H1 (cell line): ENCODE results near the gene SBNO2. TPM values are rescaled to one million over a fixed set of nuclear protein-coding genes. Genes with fewer than 3 reads are reported as not detected.

Experiments
- CTCF ChIA-PET: fragments of 300-600 bp; sonication (Branson Sonifier 250); formaldehyde crosslinking; loops from one replicate; lab custom pipeline; 2021; ENCODE audit not compliant: partially characterized antibody; lab: Charles Lee
- POLR2A ChIA-PET: fragments of 300-600 bp; sonication (Branson Sonifier 250); formaldehyde crosslinking; loops from one replicate; lab custom pipeline; 2021; ENCODE audit warnings: inconsistent platforms; ENCODE audit not compliant: partially characterized antibody; lab: Charles Lee
- DNase-seq, 2 experiments: peaks; one replicate each; pipeline versions ENCODE4 v3.0.0 to v3.0.0-alpha.2; 2010 to 2022; ENCODE audit warnings: low spot score in 2 of 2, low read depth in 1 of 2, mixed read lengths in 1 of 2
- FAIRE-seq: peaks from 2 replicates; lab custom pipeline; 2011; peaks lifted over from hg19 to GRCh38; lab: Jason Lieb, UNC
- H2AFZ ChIP-seq: 2 replicates; pipeline ENCODE4 v1.8.1; 2012; ENCODE audit warnings: low read length, inconsistent platforms
- H2AK5ac ChIP-seq: 2 replicates; pipeline ENCODE4 v1.6.1; 2013; ENCODE audit warnings: low read depth, low read length
- H2BK120ac ChIP-seq: replicated peaks from 2 replicates; pipeline ENCODE3; 2013; ENCODE audit warnings: low read depth, low read length, inconsistent platforms
- H2BK12ac ChIP-seq: 2 replicates; pipeline ENCODE4 v1.6.1; 2013; ENCODE audit warnings: low read depth, low read length
- H2BK15ac ChIP-seq: 2 replicates; pipeline ENCODE4 v1.6.1; 2013; ENCODE audit warnings: low read length
- H2BK20ac ChIP-seq: 2 replicates; pipeline ENCODE4 v1.6.1; 2013; ENCODE audit warnings: low read length
- H2BK5ac ChIP-seq: 2 replicates; pipeline ENCODE4 v1.6.1; 2013; ENCODE audit warnings: low read depth, low read length
- H3K14ac ChIP-seq: 2 replicates; pipeline ENCODE4 v1.6.1; 2013; ENCODE audit warnings: inconsistent platforms; ENCODE audit not compliant: insufficient read length
- H3K18ac ChIP-seq: 2 replicates; pipeline ENCODE4 v1.6.1; 2013; ENCODE audit warnings: low read length; ENCODE audit errors: extremely low read depth
- H3K23ac ChIP-seq: 2 replicates; pipeline ENCODE4 v1.6.1; 2013; ENCODE audit warnings: inconsistent platforms; ENCODE audit not compliant: insufficient read length
- H3K23me2 ChIP-seq: 2 replicates; pipeline ENCODE4 v1.6.1; 2013; ENCODE audit warnings: low read depth, low read length
- H3K27ac ChIP-seq: 2 replicates; pipeline ENCODE4 v1.6.1; 2011; ENCODE audit warnings: low read depth, low read length, inconsistent platforms
- H3K27me3 ChIP-seq, 4 experiments: replicated peaks in 1 of 4; 1 replicate in 1 of 4; 2 replicates in 3 of 4; pipeline versions ENCODE4 v1.6.1 to v1.8.1; 2011 to 2013; ENCODE audit warnings: low read length in 3 of 4, mild to moderate bottlenecking in 3 of 4, inconsistent platforms in 2 of 4, mixed read lengths in 2 of 4, moderate library complexity in 1 of 4; ENCODE audit not compliant: control insufficient read depth in 3 of 4, insufficient read depth in 3 of 4; ENCODE audit errors: extremely low read depth in 1 of 4
- H3K36me3 ChIP-seq, 4 experiments: 2 replicates each; pipeline versions ENCODE4 v1.6.1 to v1.8.1; 2011 to 2013; ENCODE audit warnings: mild to moderate bottlenecking in 4 of 4, low read length in 3 of 4, moderate library complexity in 2 of 4, control low read depth in 1 of 4, inconsistent platforms in 1 of 4; ENCODE audit not compliant: insufficient read depth in 4 of 4, control insufficient read depth in 2 of 4
- H3K4ac ChIP-seq: replicated peaks from 2 replicates; pipeline ENCODE3; 2013; ENCODE audit warnings: low read length, low read depth, mixed read lengths, inconsistent platforms; ENCODE audit not compliant: insufficient read length
- H3K4me1 ChIP-seq, 4 experiments: replicated peaks in 1 of 4; 1 replicate in 1 of 4; 2 replicates in 3 of 4; pipeline versions ENCODE4 v1.6.1 to v1.8.1; 2011 to 2013; ENCODE audit warnings: low read length in 3 of 4, inconsistent platforms in 2 of 4, mixed read lengths in 1 of 4; ENCODE audit not compliant: insufficient read depth in 4 of 4, control insufficient read depth in 3 of 4
- H3K4me2 ChIP-seq, 2 experiments: 2 replicates each; pipeline versions ENCODE4 v1.6.1 to v1.8.1; 2011 to 2013; ENCODE audit warnings: low read depth in 2 of 2, low read length in 2 of 2, control low read depth in 1 of 2, inconsistent platforms in 1 of 2, mild to moderate bottlenecking in 1 of 2; ENCODE audit not compliant: insufficient read depth in 1 of 2
- H3K4me3 ChIP-seq, 4 experiments: fragments of 200-600, 300-600 bp in 1 of 4; sonication (generic), shearing (Covaris generic), sonication (Bioruptor Twin) in 1 of 4; 2 replicates each; pipeline versions ENCODE4 v1.5.1 to v1.8.1; 2011 to 2016; ENCODE audit warnings: low read length in 4 of 4, low read depth in 3 of 4, control low read depth in 2 of 4, inconsistent platforms in 2 of 4, mild to moderate bottlenecking in 2 of 4, mixed read lengths in 1 of 4, moderate library complexity in 1 of 4; ENCODE audit not compliant: insufficient read depth in 2 of 4; ENCODE audit errors: extremely low read depth in 1 of 4
- H3K56ac ChIP-seq: replicated peaks from 2 replicates; pipeline ENCODE3; 2013; ENCODE audit warnings: low read depth, mild to moderate bottlenecking, mixed read lengths, low read length, inconsistent platforms; ENCODE audit not compliant: insufficient read length
- H3K79me1 ChIP-seq: 2 replicates; pipeline ENCODE4 v1.6.1; 2013; ENCODE audit warnings: low read depth, low read length, control low read depth
- H3K79me2 ChIP-seq, 2 experiments: 2 replicates each; pipeline versions ENCODE4 v1.6.1 to v1.8.1; 2012 to 2013; ENCODE audit warnings: low read length in 2 of 2, mild to moderate bottlenecking in 2 of 2, inconsistent platforms in 1 of 2; ENCODE audit not compliant: insufficient read depth in 2 of 2, control insufficient read depth in 1 of 2
- H3K9ac ChIP-seq, 4 experiments: replicated peaks in 1 of 4; 1 replicate in 1 of 4; 2 replicates in 3 of 4; pipeline versions ENCODE4 v1.6.1 to v1.8.1; 2011 to 2013; ENCODE audit warnings: low read depth in 3 of 4, low read length in 3 of 4, control low read depth in 2 of 4, mild to moderate bottlenecking in 2 of 4, moderate library complexity in 2 of 4, inconsistent platforms in 1 of 4; ENCODE audit errors: extremely low read depth in 1 of 4
- H3K9me3 ChIP-seq, 2 experiments: 2 replicates each; pipeline versions ENCODE4 v1.6.1 to v1.8.1; 2012 to 2013; ENCODE audit warnings: mild to moderate bottlenecking in 2 of 2, moderate library complexity in 2 of 2, control low read depth in 1 of 2, inconsistent platforms in 1 of 2, low read depth in 1 of 2, low read length in 1 of 2, mixed read lengths in 1 of 2; ENCODE audit not compliant: insufficient read depth in 2 of 2
- H4K20me1 ChIP-seq, 2 experiments: replicated peaks in 1 of 2; 2 replicates each; pipeline versions ENCODE3 to v1.8.1; 2011 to 2013; ENCODE audit warnings: inconsistent platforms in 2 of 2, low read length in 2 of 2, mild to moderate bottlenecking in 1 of 2; ENCODE audit not compliant: insufficient read depth in 2 of 2, control insufficient read depth in 1 of 2
- H4K5ac ChIP-seq: 2 replicates; pipeline ENCODE4 v1.6.1; 2013; ENCODE audit warnings: low read length, low read depth, mixed read lengths, inconsistent platforms; ENCODE audit not compliant: insufficient read length
- H4K8ac ChIP-seq: 2 replicates; pipeline ENCODE4 v1.8.0; 2013; ENCODE audit warnings: mild to moderate bottlenecking, moderate library complexity, low read length, inconsistent platforms; ENCODE audit not compliant: insufficient read depth; ENCODE audit errors: extremely low read depth
- H4K91ac ChIP-seq: replicated peaks from 2 replicates; pipeline ENCODE3; 2013; ENCODE audit warnings: low read length, mixed read lengths, inconsistent platforms; ENCODE audit not compliant: insufficient read length
- BACH1 ChIP-seq: IDR thresholded peaks from 2 replicates; pipeline ENCODE4 v1.6.1; 2012; ENCODE audit warnings: low read length, improper control_type of control experiment
- EGR1 ChIP-seq: IDR thresholded peaks from 2 replicates; pipeline ENCODE4 v1.6.1; 2011; ENCODE audit warnings: low read depth, low read length, borderline replicate concordance
- EP300 ChIP-seq, 2 experiments: IDR thresholded peaks; 1 replicate in 1 of 2; 2 replicates in 1 of 2; pipeline ENCODE4 v1.6.1; 2011 to 2012; ENCODE audit warnings: low read depth in 2 of 2, low read length in 2 of 2, mild to moderate bottlenecking in 2 of 2, borderline replicate concordance in 1 of 2, inconsistent platforms in 1 of 2, moderate library complexity in 1 of 2
- HDAC2 ChIP-seq, 2 experiments: fragments of 300-600 bp in 1 of 2; sonication (generic) in 1 of 2; IDR thresholded peaks; 2 replicates each; pipeline ENCODE4 v1.6.1; 2011 to 2012; ENCODE audit warnings: low read depth in 2 of 2, low read length in 2 of 2, mild to moderate bottlenecking in 2 of 2, moderate library complexity in 2 of 2, borderline replicate concordance in 1 of 2, inconsistent platforms in 1 of 2
- HDAC6 ChIP-seq: IDR thresholded peaks from one replicate; pipeline ENCODE4 v1.7.1; 2012; ENCODE audit warnings: low read depth, mild to moderate bottlenecking, inconsistent platforms, low read length, moderate library complexity
- MAFK ChIP-seq: IDR thresholded peaks from 2 replicates; pipeline ENCODE4 v1.6.1; 2012; ENCODE audit warnings: low read depth, mild to moderate bottlenecking, improper control_type of control experiment, low read length
- NANOG ChIP-seq: IDR thresholded peaks from 2 replicates; pipeline ENCODE4 v1.6.1; 2011; ENCODE audit warnings: low read length, low read depth, mild to moderate bottlenecking, inconsistent platforms; ENCODE audit not compliant: insufficient read depth, poor library complexity, severe bottlenecking
- POU5F1 ChIP-seq: IDR thresholded peaks from 2 replicates; pipeline ENCODE4 v1.6.1; 2011; ENCODE audit warnings: low read depth, mild to moderate bottlenecking, low read length, moderate library complexity
- WGBS, 2 experiments: shearing (Covaris generic) in 1 of 2; methylation state at CpG; one replicate each; pipeline versions ENCODE4 v1.1.6 to v1.1.7; 2013 to 2015; ENCODE audit warnings: low lambda C conversion rate in 2 of 2, mixed read lengths in 2 of 2, inconsistent platforms in 1 of 2, low coverage in 1 of 2, missing lambda C conversion rate in 1 of 2; ENCODE audit not compliant: insufficient replicate concordance in 2 of 2, insufficient coverage in 1 of 2, insufficient read length in 1 of 2; ENCODE audit errors: extremely low coverage in 1 of 2, missing lambda C conversion rate in 1 of 2; 5-methylcytosine and 5-hydroxymethylcytosine counted together
- polyA plus RNA-seq, 7 experiments: library from polyadenylated mRNA; depleted of rRNA in 3 of 7; stranded (reverse) in 5 of 7; unstranded in 2 of 7; fragments of >200 nt in 5 of 7; fragments of 200-250 nt in 2 of 7; gene quantifications; 1 replicate in 5 of 7; 2 replicates in 1 of 7; 4 replicates in 1 of 7; pipeline versions ENCODE4 v1.2.1 to v1.2.3, GENCODE V29; 2011 to 2013; ENCODE audit warnings: missing spikeins in 2 of 7, mixed read lengths in 2 of 7
- total RNA-seq: library from RNA; stranded (reverse); fragmentation: NEBNext Ultra II Directional; extraction: Animal tissue kit (Norgen Biotek cat#: 25700); gene quantifications from 2 replicates; pipeline ENCODE4 v1.2.1, GENCODE V29; 2021
- TF ChIP-seq, protein P1 (sequence below): IDR thresholded peaks from 2 replicates; pipeline ENCODE4 v1.6.1; 2012; ENCODE audit warnings: inconsistent platforms

SBNO2 gene
- total and polyA plus RNA-seq, 2 of the 8 experiments (the other 6 are each of a cell fraction or from before 2014, with no cell fraction given): 12.2 to 31.4 TPM

DNA sequence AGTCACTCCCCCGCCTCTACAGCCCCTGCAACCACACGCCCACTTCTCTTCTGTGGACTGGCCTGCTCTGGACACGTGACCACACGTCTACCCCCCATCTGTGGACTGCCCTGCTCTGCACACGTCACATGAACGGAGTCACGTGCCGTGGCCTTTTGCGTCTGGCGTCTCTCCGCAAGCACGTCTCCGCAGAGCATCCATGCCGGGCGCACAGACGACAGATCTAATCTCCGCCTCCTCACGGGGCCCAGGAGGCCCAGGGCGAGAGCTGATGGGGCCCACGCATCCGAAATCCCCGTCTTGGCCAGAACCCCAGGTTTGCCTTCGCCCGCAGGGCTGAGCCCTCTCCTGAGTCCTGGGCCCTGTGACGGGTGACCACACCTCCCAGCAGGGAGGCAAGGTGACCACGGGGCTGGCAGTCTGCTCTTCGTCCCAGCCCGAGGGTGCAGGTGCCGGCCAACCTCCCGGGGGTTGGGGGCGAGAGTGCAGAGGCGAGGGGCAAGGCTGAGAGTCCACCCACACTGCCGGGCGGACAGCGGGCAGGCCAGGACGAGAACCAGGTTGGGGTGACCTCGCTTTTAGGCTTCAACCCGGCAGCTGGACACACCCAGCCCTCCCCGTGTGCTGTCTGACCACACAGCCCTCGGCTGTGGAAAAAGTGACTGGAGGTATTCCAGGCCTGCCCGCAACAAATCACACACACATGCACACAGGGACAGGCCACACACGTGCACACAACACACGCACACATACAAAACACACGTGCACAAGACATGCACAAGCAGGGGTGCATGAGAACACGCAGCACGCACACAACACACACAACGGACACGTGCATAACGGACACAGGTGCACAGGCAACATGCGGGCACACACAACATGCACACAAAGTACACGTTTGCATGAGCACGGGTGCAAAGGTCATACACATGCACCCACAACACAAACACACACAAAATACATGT is 3.9 kb downstream of the SBNO2 start:
- Histone ChIP-seq H3K27ac (peak overlapping the region; percentile 48), H3K9ac (no peak overlapping the region), H3K79me1 (peaks cover 43% of the 10 kb centered on the region), H2BK20ac (peak overlapping the region; percentile 84), H3K56ac (no peak overlapping the region), H3K4me2 (peak overlapping the region in 1 of 2 experiments; percentile 47; a peak in 1 of 4 replicates), H2BK5ac (peak overlapping the region; percentile 97), H2BK12ac (peak overlapping the region; percentile 91; the same call in 1 of the 2 replicates), H4K5ac (peak overlapping the region; percentile 34), H3K9me3 (no peaks in the 10 kb centered on the region), H3K4me3 (no peak overlapping the region), H4K91ac (peak overlapping the region; percentile 95), H3K23me2 (peaks cover 14% of the 10 kb centered on the region), H2BK120ac (peak overlapping the region; percentile 68), H3K23ac (peak overlapping the region; percentile 0), H2AFZ (no peak overlapping the region), H3K36me3 (peaks cover 0 to 2% (median 0%) of the 10 kb centered on the region in 4 experiments; a peak in 1 of 8 replicates), H2BK15ac (peak overlapping the region; percentile 96), H3K14ac (no peak overlapping the region), H3K4me1 (peaks cover 0 to 29% (median 17%) of the 10 kb centered on the region in 4 experiments; a peak in 5 of 7 replicates), H4K8ac (peak overlapping the region; percentile 90; the same call in 1 of the 2 replicates), H2AK5ac (peak overlapping the region; percentile 99), H4K20me1 (peaks cover 0 to 30% of the 10 kb centered on the region in 2 experiments), H3K18ac (no peak overlapping the region; the same call in 1 of the 2 replicates), H3K4ac (peak overlapping the region; percentile 96), H3K79me2 (peaks cover 10 to 71% of the 10 kb centered on the region in 2 experiments), H3K27me3 (no peaks in the 10 kb centered on the region; a peak in 1 of 7 replicates)
- no peak for TF ChIP-seq NANOG
- TF ChIP-seq HDAC2 (IDR thresholded peaks at IDR 0.05; ENCODE audit: borderline replicate concordance in 1 of 2, low read depth in 2 of 2, low read length in 2 of 2): no peak
- TF ChIP-seq BACH1: no peak
- no peak for TF ChIP-seq POU5F1
- TF ChIP-seq EP300 (IDR thresholded peaks at IDR 0.05; ENCODE audit: borderline replicate concordance in 1 of 2, low read depth in 2 of 2, low read length in 2 of 2): no peak
- TF ChIP-seq, protein P1, sequence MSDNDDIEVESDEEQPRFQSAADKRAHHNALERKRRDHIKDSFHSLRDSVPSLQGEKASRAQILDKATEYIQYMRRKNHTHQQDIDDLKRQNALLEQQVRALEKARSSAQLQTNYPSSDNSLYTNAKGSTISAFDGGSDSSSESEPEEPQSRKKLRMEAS: no peak
- TF ChIP-seq EGR1: no peak
- no peak for TF ChIP-seq MAFK
- TF ChIP-seq HDAC6: no peak
- POLR2A ChIA-PET: interaction anchor here (0.6 to 1.6 kb wide), 4 partner anchors 13 to 144 kb away, joined by 3 to 4 read pairs (median 4); partner anchors contain the start of gene CNN2
- FAIRE-seq (no peak), DNase-seq (no peak)
- WGBS, 2 experiments: 95% methylated on average over 49 of the region's 52 CpGs; no CpG with 5 or more reads in 1 of the 2 experiments
- CTCF ChIA-PET: interaction anchor here (0.8 to 1.1 kb wide), 2 partner anchors 51 to 53 kb away, joined by 3 read pairs; no protein-coding TSS in a partner anchor
